ENCODE measurements around the gene CADPS2. TPM values are rescaled to one million over a fixed set of nuclear protein-coding genes. Genes with fewer than 3 reads are reported as not detected.

The CADPS2 gene
- total and polyA plus RNA-seq, 2 of the 4 experiments (the other 2 are of a cell fraction): 0.10 to 0.54 TPM

- no peak overlapping the region for H2AFZ ChIP-seq (replicated peaks; ENCODE audit: low read length, poor library complexity)
- H2BK20ac ChIP-seq (ENCODE audit: low read depth, low read length): no peak overlapping the region
- no TSS peak for BruUV-seq (replicated peaks)
- H2AK5ac ChIP-seq (ENCODE audit: low read depth, low read length): no peak overlapping the region
- no peaks in the 10 kb centered on the region for H3K9me3 ChIP-seq (ENCODE audit: control insufficient read depth, insufficient read depth, low read length)
- ChIA-PET POLR2A (ENCODE audit: unreplicated experiment) (no interaction called here), CTCF (no interaction called here)
- no peak overlapping the region for H3K4me3 ChIP-seq (ENCODE audit: insufficient read depth, low read depth, low read length)
- H4K20me1 ChIP-seq (ENCODE audit: insufficient read depth, low read length): no peaks in the 10 kb centered on the region
- no peak overlapping the region for H3K9ac ChIP-seq (ENCODE audit: low read depth, low read length)
- no peak overlapping the region for H2BK15ac ChIP-seq (ENCODE audit: low read depth, low read length)
- H3K36me3 ChIP-seq (ENCODE audit: control insufficient read depth, insufficient read depth, low read length): no peaks in the 10 kb centered on the region
- no peak overlapping the region for H3K56ac ChIP-seq (ENCODE audit: extremely low read depth, insufficient read depth, low read length)
- H3K79me1 ChIP-seq (ENCODE audit: low read depth in 1 of 2, low read length in 2 of 2): no peaks in the 10 kb centered on the region
- no peak for ATAC-seq (ENCODE audit: low read depth)
- no peak overlapping the region for H2BK5ac ChIP-seq (ENCODE audit: low read depth, low read length, poor library complexity, severe bottlenecking)
- H4K8ac ChIP-seq (ENCODE audit: low read depth in 2 of 2, low read length in 2 of 2): no peak overlapping the region
- no peak overlapping the region for H3K23ac ChIP-seq (ENCODE audit: low read depth, low read length)
- no peak overlapping the region for H4K5ac ChIP-seq (ENCODE audit: low read depth, low read length)
- TF ChIP-seq CHD1 (IDR thresholded peaks at IDR 0.05; ENCODE audit: low read depth, low read length) (no peak), MXI1 (IDR thresholded peaks at IDR 0.05; ENCODE audit: borderline replicate concordance, low read depth, low read length) (no peak), NFE2L2 (IDR thresholded peaks at IDR 0.05; ENCODE audit: low read depth, low read length) (no peak), SMC3 (IDR thresholded peaks at IDR 0.05; ENCODE audit: low read depth, low read length) (no peak), POLR2A (IDR thresholded peaks at IDR 0.05; ENCODE audit: low read depth, low read length) (no peak), FOS (IDR thresholded peaks at IDR 0.05; ENCODE audit: low read depth, low read length) (no peak), RAD21 (IDR thresholded peaks at IDR 0.05; ENCODE audit: low read length) (no peak), MAZ (IDR thresholded peaks at IDR 0.05; ENCODE audit: borderline replicate concordance, low read depth, low read length) (no peak), ELK1 (IDR thresholded peaks at IDR 0.05; ENCODE audit: borderline replicate concordance, low read depth, low read length) (no peak), BHLHE40 (IDR thresholded peaks at IDR 0.05; ENCODE audit: low read depth, low read length) (no peak), CEBPB (IDR thresholded peaks at IDR 0.05; ENCODE audit: low read depth, low read length) (no peak), RCOR1 (IDR thresholded peaks at IDR 0.05; ENCODE audit: insufficient replicate concordance, low read length) (no peak), MAFK (IDR thresholded peaks at IDR 0.05; ENCODE audit: low read depth, low read length) (no peak), RFX5 (IDR thresholded peaks at IDR 0.05; ENCODE audit: low read depth, low read length) (no peak), USF2 (IDR thresholded peaks at IDR 0.05; ENCODE audit: low read depth, low read length) (no peak)
- H4K91ac ChIP-seq (ENCODE audit: insufficient read depth, low read depth, low read length): no peak overlapping the region
- intact Hi-C loops (cut with micrococcal nuclease) (no loop called here), dilution Hi-C loops (cut with HindIII; ENCODE audit: low sequenced_read_pairs, unreplicated experiment) (no loop called here), in situ Hi-C loops (cut with MboI; ENCODE audit: low sequenced_read_pairs) (no loop called here)
- H3K9me1 ChIP-seq (ENCODE audit: insufficient read depth, low read length): no peaks in the 10 kb centered on the region
- H3K18ac ChIP-seq (ENCODE audit: low read depth, low read length): no peak overlapping the region
- DNase-seq: no peak
- no peak overlapping the region for H3K27ac ChIP-seq (ENCODE audit: insufficient read depth, low read length)
- no peak overlapping the region for H3K4ac ChIP-seq (ENCODE audit: low read depth, low read length)
- no CpG with 5 or more reads among the region's 3 CpGs for WGBS, 2 experiments (ENCODE audit: extremely low coverage in 2 of 2, insufficient read length in 1 of 2)
- H3K14ac ChIP-seq (replicated peaks; ENCODE audit: low read depth, low read length): no peak overlapping the region
- H2AK9ac ChIP-seq (replicated peaks; ENCODE audit: low read depth, low read length, poor library complexity): no peak overlapping the region
- H3K4me1 ChIP-seq (ENCODE audit: control insufficient read depth, insufficient read depth, low read length): no peaks in the 10 kb centered on the region
- H3K27me3 ChIP-seq (ENCODE audit: control insufficient read depth, insufficient read depth, low read length): no peaks in the 10 kb centered on the region
- no peak overlapping the region for H3K4me2 ChIP-seq (ENCODE audit: low read depth, low read length)
- H2BK120ac ChIP-seq (ENCODE audit: low read depth, low read length): no peak overlapping the region
Measured at GRCh38 chr7:122813845-122814244, 72.4 kb downstream of the CADPS2 start.
